Measurements from ENCODE around the gene KRT7.
"Not testable (repeated sequence)": the region's sequence is repeated elsewhere in the genome, so short reads cannot be mapped to it uniquely, and the experiment has no call there.

Gene KRT7

DNA sequence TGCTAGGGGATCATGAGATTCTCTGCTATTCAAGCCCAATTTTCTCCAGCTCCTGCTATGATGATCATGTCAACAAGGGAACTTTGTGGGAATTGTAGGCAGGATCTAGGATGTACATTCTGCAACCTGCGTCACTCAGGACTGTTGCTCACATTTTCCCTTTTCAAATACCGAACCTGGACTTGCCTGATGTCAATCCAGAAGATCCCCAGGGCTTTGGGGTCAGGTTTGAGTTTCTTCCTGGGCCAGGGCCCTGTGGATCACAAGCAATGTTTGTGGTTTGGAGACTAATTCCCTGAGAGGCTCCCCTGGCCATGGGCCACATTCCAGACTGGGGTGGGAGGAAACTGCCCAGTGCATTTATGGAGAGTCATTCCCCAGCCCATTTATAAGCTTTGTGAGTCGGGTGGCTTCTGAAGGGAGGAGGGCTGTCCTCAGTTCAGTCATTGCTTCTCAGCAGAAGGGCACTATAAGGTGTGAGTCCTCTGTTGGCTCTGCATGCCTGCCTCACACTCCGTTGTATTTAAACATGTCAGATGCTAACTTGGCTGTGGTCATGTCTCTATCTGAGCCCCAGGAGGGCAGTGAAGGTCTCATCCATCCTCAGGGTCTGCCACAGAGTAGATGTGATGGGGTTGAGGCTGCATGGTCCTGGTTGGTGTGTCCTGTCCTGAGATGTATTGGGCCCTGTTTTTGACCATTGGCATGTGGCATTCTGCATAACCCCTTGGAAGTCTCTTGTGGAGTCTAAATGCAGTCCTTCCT is 47.9 kb downstream of the KRT7 start:
- DNase-seq, result peak; percentile 100

DNA sequence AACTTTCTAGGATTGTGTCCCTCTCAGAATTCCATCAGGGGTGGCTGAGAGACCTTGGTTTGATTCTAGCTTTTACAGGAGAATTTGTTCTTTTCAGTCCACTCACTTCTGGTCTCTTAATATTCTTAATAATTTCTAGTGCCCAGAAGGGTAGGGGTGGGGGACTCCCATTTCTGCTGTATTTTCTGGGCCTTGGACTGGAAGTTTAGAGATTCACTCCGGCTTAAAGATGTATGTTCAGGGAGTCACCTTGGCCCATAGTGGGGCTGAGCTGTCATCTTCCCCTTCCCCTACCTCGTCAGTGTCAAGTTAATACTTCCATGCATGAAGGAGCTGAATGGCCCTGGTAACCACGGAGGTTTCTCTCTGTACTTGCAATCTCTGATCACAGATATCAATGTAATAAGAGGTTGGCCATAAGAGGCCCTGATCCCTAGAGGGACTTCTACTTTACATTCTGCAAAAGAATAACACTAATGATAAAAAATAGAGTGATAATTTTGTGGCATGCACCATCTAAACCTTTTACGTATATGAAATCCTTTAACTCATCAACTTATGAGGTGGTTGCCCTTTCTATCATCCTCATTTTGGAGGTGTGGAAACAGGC is 51.6 kb downstream of the KRT7 start:
- no peak for DNase-seq

DNA sequence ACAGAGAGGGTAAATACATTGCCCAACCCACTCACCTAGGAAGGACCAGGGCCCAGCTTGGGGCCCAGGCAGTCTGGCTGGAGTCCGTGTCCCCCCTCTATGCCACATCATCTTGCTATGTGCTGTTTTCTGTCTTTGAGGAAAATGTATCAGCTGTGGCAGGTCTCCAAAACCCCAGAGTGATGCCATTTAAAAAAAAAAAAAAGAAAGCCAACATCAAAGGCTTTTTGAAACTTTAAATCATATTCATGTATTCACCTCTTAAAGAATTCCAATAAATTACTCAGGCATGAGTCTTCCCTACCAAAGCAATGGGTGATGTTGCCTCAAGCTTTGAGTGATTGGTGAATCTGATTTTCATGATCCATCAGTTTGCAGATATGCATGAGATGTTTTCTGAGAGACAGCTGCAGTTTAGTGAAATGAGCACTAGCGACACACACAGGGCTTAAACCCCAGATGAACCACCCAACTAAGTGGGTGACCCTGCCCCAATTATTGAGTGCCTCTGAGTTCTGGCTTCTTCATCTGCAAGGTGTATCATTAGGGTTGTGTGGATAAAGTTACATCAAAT is 52.2 kb downstream of the KRT7 start:
- DNase-seq, result peak; percentile 39

DNA sequence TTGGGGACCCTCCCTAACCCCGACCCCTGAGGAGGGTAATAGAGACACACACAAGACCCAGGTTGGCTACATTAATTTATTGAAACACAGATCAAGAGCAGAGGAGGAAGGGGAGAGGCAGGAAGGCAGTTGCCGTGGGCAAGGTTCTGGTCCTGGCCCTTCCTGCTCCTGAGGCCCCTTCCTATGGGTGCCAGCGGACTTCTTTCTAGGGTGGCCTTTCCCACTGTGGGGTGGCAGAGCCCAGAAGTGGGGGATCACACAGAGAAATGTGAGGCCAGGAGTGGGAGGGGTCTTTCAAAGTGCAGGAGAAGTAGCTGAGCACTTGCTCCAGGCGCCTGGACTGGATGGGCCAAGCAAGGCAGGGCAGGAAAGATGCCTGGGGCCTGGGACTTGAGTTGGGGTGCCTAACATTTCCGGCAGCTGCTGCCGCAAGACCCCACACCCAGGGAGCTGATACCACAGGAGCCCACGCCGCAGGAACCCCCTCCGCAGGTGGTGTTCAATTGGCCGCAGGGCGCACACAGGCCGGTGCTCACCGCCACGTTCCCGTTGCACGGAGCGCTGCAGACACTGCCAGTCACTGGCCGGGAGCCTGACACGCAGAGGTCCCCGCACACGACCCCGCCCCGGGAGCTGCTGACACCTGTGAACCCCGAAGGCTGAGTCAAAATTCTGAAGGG is 52.9 kb downstream of the KRT7 start:
- DNase-seq, result no peak

DNA sequence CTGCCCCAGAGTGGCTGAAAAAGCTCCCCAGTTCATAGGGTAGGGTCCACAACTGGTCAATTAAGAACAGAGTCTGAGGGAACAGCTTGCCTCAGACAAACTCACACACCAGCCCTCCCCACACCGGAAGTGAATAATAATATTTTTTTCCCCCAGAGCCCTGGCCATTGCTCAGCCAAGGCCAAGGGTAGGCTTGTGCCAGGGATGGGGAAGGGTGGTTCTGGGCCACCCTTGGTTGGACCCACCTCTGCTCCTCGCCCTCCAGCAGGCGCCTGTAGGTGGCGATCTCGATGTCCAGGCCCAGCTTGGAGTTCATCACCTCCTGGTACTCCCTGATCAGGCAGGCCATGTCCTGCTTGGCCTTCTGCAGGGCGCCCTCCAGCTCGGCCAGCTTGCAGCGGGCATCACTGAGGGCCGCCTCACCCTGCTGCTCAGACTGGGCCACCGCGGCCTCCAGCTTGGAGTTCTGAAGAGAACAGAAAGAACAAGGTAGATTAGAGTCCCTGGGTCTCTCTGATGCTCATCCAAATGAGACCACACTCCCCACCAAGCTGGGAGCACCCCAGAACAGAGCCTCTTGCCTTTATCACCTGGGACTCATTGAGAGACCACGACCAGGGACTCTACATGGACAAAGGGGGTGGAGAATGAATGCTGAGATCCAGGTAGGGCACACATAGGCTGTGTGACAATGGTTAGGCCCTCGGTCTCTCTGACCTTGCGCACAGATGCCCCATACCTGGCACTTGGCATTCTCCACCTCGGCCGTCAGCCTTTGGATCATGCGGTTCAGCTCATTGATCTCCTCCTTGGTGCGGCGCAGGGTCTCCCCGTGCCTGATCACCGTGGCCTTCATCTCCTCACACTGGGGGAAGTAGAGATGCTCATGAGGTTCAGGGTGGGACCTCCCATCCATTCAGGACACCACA is 54.1 kb downstream of the KRT7 start:
- DNase-seq, result not testable (repeated sequence)

DNA sequence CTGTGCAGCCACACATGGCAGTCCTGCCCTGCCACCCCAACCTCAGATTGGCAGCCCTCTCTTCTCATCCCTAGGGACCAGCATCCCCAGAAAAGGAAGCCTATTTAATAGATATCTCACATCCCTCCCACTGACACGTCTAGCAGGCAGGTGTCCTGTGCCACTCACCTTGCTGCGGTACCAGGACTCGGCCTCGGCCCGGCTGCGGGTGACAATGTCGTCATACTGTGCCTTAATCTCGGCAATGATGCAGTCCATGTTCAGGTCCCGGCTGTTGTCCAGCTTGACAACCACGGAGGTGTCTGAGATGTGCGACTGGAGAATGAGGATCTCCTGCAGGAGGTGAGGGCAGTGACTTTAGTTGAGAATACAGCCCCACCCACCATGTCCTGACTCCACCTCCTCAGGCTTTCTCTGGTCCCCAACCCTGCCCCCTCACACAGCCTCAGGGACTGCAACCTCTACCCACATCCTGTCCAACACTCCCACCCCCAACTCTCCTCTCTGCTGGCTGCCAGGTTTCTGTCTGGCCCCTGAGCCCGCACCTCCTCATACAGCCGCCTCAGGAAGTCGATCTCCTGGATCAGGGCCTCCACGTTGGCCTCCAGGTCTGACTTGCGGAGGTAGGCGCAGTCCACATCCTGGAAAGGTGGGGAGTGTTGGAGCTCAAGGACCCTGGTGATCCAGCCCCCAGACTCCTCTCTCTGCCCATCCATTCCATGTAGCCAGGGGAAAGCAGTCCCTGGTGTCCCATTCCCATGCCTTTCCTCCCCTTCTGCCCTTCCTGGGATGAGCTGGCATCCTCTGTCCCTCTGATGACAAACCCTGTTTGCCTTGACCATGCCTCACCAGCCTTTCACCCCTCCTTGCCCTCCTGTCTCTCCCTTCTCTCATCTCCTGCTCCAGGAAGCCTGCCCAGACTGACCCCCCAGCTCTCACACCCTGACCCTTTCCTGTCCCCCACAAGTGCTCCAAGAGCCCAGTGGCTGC is 55.1 kb downstream of the KRT7 start:
- not testable (repeated sequence) for DNase-seq

DNA sequence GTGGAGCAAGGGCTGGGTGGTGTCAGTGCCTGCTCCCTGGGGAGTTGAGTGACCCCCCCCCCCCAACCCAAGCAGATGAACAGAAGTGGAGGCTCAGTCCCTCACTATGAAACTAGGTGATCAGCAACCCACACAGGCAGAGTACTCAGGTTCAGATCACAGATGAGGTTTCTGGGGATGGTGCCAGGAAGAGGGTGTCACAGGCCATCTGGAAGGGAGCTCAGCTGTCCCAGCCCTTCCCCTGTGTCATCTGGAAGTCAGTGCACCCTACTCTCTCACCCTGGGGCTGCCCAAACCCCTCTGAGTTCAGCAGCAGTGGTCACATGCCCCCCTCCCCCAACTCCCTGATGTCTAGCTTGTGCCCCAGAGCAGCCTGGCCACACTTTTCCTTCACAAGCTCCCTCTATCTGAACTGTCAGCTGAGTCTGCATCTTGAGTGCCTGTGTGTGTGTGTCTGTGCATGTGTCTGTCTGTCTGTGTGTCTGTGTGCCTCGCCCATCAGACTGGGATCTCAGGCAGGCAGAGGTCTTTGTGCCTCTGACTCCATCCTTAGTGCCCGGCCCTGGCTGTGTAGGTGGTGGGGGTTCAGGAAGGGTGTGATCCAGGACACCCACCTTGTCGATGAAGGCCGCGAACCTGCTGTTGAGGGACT is 57.6 kb downstream of the KRT7 start:
- not testable (repeated sequence) for DNase-seq

DNA sequence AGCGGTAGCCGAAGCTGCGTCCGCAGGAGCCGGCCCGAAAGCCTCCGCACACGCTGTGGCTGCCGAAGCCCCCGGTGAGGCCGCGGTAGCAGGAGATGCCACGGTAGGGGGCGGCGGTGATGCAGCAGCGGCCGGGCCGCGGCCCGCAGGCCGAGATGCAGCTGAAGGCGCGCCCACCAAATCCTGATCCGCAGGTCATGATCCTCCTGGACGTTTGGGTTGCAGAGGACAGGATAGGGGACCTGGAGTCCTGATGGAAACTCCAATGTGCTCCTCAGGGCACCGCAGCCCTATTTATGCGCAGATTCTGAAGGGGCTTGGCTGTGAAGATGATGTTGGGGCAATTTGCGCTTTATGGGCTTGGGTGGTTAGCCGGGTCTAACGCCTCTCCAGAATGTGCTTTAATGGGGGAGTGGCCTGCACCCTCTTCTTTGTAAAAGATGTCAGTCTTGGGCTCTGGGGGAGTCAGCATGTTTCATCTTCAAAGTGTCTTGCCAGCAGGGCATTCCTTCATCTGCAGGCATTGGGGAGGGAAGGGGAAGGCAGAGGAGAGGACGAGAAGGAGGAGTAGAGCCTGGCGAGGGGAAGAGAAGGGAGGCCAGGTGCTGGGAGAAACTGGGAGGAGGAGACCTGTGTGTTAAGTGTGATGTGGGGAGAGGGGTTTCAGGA is 58.4 kb downstream of the KRT7 start, which contains the start of gene KRT81:
KRT81 (minus strand) TSS at position 268 of the 669 bp plus-strand sequence; CDS start at position 199, 69 bp downstream.
- no peak for DNase-seq

DNA sequence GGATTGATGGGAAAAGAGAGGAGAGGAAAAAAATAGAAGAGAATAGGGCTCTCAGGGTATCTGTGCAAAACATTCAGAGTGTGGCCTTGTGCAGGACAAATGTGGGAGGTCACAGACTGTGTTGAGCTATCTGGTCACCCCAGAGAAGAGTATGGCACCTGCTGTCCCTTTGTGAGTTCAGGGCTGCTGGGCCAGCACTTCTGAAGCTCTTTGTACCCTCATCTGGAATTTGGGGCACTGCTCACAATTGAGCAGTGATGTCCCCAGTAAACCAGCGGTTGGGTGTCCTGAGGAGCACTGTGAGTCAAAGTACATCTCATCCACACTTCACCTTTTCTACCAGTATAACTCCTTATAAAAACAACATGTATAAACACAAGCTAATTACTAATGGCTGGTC is 60.9 kb downstream of the KRT7 start:
- no peak for DNase-seq

DNA sequence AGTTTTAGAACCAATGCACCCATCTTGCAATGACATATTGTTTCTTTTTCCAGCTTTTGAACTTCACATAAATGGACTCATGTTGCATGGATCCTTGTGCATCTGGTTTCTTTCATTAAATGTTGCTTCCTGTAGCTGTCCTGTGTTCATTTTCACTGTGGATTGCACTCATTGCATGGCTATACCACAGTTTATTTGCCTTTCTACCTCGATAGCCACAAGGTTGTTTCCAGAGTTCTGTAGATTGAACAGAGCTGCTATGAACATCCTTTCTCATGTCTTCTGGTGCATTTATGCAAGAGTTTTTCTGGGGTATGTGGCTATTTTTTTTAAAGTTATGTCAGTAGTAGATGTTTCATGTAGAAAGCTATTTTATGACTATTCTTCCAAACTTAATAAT is 61.8 kb downstream of the KRT7 start:
- no peak for DNase-seq

DNA sequence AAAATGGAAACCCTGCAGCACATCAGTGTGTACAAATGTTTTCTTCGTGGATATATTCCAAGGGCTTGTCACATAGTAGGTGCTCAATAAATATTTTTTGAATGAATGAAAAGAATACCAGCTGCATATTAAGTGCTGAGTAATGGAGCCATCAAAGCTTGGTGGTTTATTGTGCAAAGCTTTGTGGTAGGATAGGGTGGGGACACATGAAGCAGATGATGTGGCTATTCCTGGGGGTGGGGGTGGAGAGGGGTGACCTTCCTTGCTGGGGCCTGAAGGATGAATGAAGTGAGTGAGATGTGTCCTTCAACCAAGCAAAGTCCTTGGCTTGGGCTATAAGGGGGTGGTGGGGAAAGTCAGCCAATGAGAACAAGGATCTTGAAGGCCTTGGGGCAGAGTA is 62.6 kb downstream of the KRT7 start:
- no peak for DNase-seq

DNA sequence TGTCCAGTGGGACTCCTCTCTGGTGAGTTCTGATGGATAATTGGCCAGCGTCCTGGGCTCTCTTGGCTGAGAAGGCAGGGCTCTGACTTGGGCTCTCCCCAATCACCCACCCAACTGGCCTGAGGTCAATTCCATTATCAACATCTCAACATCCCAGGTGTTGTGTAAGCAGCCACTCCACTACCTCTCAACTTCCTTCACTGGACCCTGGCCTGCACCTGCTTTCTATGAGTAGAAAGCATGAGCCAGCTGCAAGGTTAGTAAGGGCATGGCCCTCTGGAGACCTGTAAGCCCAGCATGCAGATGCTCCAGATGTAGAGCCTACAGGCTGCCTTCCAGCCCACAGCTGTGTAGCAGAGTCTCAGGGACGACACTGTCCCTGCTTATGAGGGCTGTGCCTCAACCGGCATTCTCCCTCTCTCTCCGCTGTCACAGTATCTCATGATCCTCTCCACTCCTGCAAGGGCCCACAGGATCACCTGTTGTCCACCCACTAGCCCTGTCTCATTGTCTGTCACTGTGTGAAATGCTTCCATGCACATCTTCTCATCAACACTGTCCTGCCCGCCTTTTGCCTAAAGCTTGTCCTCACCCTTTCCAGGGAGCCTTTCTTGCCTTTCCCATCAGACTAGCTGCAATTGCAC is 63.7 kb downstream of the KRT7 start:
- DNase-seq, result no peak
